ENCODE data around the gene ABCB6. TPM values are rescaled to one million over a fixed set of nuclear protein-coding genes. Genes with fewer than 3 reads are reported as not detected.

Gene ABCB6
- total and polyA plus RNA-seq, 10 of the 15 experiments (the other 5 are each of a cell fraction or from before 2014, with no cell fraction given): 2.3 to 22.1 (median 13.8) TPM

DNA sequence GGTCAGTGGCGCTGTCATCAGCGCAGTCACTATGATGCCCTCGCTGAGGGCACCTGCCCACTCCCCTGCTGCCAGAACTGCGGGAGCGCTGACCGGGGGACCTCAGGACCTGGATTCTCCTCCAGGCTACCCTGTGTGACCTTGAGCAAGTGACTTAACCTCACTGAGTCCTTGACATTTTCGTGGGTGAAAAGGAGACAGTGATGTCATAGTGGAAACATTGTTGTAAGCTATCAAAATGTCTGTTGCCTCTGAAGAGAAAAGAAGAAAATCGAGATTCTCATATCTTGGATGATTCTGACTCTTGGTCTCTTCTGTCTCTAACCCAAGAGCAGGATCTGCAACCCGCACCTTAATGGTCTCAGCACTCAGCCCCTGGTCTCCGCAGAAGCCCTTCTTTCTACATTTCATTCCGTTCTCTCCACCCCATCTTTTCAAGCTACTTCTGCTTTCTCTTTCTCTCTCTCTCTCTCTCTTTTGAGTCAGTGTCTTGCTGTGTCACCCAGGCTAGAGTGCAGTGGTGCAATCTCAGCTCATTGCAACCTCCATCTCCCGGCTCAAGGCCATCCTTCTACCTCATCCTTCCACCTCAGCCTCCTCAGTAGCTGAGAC is 35.9 kb upstream of the ABCB6 start:
- H3K4me3 ChIP-seq: peak overlapping the region; percentile 86
- peaks cover 16% of the 10 kb centered on the region for H3K4me1 ChIP-seq (ENCODE audit: control insufficient read depth, insufficient read depth, low read length)
- ATAC-seq (peak; percentile 29), DNase-seq (ENCODE audit: low read depth, low spot score) (no peak), FAIRE-seq (peak; percentile 81)
- 6% methylated on average over 12 of the region's 12 CpGs for WGBS (ENCODE audit: insufficient coverage, insufficient replicate concordance, low lambda C conversion rate, missing lambda C conversion rate)
- BruUV-seq (replicated peaks): no TSS peak
- peak overlapping the region; percentile 50; the same call in 1 of the 2 replicates for H3K9ac ChIP-seq (ENCODE audit: control insufficient read depth, insufficient read depth, low read length)
- POLR2A ChIA-PET: interaction anchor here (0.8 to 9.0 kb wide), 16 partner anchors 9 to 368 kb away, joined by 3 to 160 read pairs (median 4); partner anchors contain the start of genes ABCB6, ANKZF1, ATG9A and DNAJB2
- peaks cover 38% of the 10 kb centered on the region for H3K79me2 ChIP-seq (ENCODE audit: control insufficient read depth, insufficient read depth, low read length)
- in situ Hi-C loops (cut with MboI): no loop called here
- CTCF ChIA-PET: interaction anchor here (0.6 to 6.1 kb wide), 16 partner anchors 10 to 357 kb away, joined by 3 to 65 read pairs (median 4); partner anchors contain the start of genes CNPPD1, DNAJB2, GLB1L and NHEJ1
- H3K36me3 ChIP-seq (ENCODE audit: control insufficient read depth in 2 of 2, insufficient read depth in 2 of 2, low read length in 1 of 2): peaks cover 8 to 9% of the 10 kb centered on the region in 2 experiments
- no peaks in the 10 kb centered on the region for H3K9me3 ChIP-seq (replicated peaks; ENCODE audit: control insufficient read depth, insufficient read depth, low read length)
- RAD21 ChIA-PET (ENCODE audit: unreplicated experiment): interaction anchor here (0.8 to 5.1 kb wide), 11 partner anchors 9 to 134 kb away, joined by 3 to 53 read pairs (median 5); partner anchors contain the start of genes ANKZF1, ATG9A, DNAJB2 and GLB1L
- peak overlapping the region; percentile 92 for H2AFZ ChIP-seq (ENCODE audit: control insufficient read depth, low read depth, low read length)
- no peaks in the 10 kb centered on the region for H3K27me3 ChIP-seq (replicated peaks in 1 of 2; ENCODE audit: control insufficient read depth in 2 of 2, insufficient read depth in 2 of 2, low read length in 1 of 2)
- H3K4me2 ChIP-seq (ENCODE audit: control insufficient read depth, insufficient read depth): peak overlapping the region; percentile 92
- SMC1A ChIA-PET (ENCODE audit: uncharacterized antibody, unreplicated experiment): interaction anchor here (0.7 to 8.6 kb wide), 9 partner anchors 9 to 359 kb away, joined by 3 to 98 read pairs (median 4); partner anchors contain the start of genes ABCB6, DNAJB2, GLB1L and STK16
- no peak overlapping the region for H3K27ac ChIP-seq (ENCODE audit: control insufficient read depth, insufficient read depth)
- intact Hi-C loops (cut with micrococcal nuclease; ENCODE audit: unreplicated experiment): loop anchor here (2.0 kb wide), 1 partner anchor 94 kb away; the partner anchor contains the start of gene NHEJ1
- 0 out of 2 replicates have a peak, but pooled peaks cover 3% of the 10 kb centered on the region for H4K20me1 ChIP-seq (ENCODE audit: control insufficient read depth, insufficient read depth)
- no peak for TF ChIP-seq BCL11A (IDR thresholded peaks at IDR 0.05; ENCODE audit: low read depth, low read length)
- TF ChIP-seq SPI1 (IDR thresholded peaks at IDR 0.05; ENCODE audit: borderline replicate concordance, insufficient read depth, low read depth, low read length): 0 out of 2 replicates have a peak, but pooled peaks have one; percentile 5
- TF ChIP-seq, protein P1, sequence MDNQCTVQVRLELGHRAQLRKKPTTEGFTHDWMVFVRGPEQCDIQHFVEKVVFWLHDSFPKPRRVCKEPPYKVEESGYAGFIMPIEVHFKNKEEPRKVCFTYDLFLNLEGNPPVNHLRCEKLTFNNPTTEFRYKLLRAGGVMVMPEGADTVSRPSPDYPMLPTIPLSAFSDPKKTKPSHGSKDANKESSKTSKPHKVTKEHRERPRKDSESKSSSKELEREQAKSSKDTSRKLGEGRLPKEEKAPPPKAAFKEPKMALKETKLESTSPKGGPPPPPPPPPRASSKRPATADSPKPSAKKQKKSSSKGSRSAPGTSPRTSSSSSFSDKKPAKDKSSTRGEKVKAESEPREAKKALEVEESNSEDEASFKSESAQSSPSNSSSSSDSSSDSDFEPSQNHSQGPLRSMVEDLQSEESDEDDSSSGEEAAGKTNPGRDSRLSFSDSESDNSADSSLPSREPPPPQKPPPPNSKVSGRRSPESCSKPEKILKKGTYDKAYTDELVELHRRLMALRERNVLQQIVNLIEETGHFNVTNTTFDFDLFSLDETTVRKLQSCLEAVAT (IDR thresholded peaks at IDR 0.05): peak; percentile 29; the same call in 1 of the 2 replicates
- no peak for TF ChIP-seq SUPT20H (IDR thresholded peaks at IDR 0.05; ENCODE audit: borderline replicate concordance, control insufficient read depth, low read depth, low read length)
- no peak for TF ChIP-seq TARDBP (IDR thresholded peaks at IDR 0.05; ENCODE audit: borderline replicate concordance)
- TF ChIP-seq, protein P2, sequence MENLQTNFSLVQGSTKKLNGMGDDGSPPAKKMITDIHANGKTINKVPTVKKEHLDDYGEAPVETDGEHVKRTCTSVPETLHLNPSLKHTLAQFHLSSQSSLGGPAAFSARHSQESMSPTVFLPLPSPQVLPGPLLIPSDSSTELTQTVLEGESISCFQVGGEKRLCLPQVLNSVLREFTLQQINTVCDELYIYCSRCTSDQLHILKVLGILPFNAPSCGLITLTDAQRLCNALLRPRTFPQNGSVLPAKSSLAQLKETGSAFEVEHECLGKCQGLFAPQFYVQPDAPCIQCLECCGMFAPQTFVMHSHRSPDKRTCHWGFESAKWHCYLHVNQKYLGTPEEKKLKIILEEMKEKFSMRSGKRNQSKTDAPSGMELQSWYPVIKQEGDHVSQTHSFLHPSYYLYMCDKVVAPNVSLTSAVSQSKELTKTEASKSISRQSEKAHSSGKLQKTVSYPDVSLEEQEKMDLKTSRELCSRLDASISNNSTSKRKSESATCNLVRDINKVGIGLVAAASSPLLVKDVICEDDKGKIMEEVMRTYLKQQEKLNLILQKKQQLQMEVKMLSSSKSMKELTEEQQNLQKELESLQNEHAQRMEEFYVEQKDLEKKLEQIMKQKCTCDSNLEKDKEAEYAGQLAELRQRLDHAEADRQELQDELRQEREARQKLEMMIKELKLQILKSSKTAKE (IDR thresholded peaks at IDR 0.05; ENCODE audit: low read depth, poor library complexity, severe bottlenecking): no peak
- peak; percentile 51; the same call in 1 of the 2 replicates for TF ChIP-seq HDGF (IDR thresholded peaks at IDR 0.05)
- peak; percentile 89 for TF ChIP-seq ATF7 (IDR thresholded peaks at IDR 0.05; ENCODE audit: low read depth)
- no peak for TF ChIP-seq ZNF217 (IDR thresholded peaks at IDR 0.05)
- 0 out of 4 replicates have a peak, but pooled peaks of 1 of the 2 experiments have one; percentile 2 for TF ChIP-seq BHLHE40 (IDR thresholded peaks at IDR 0.05; ENCODE audit: borderline replicate concordance in 1 of 2, low read depth in 2 of 2, low read length in 1 of 2)
- TF ChIP-seq CREB1 (IDR thresholded peaks at IDR 0.05; ENCODE audit: low read depth): peak; percentile 37; the same call in 1 of the 2 replicates
- TF ChIP-seq, protein P3, sequence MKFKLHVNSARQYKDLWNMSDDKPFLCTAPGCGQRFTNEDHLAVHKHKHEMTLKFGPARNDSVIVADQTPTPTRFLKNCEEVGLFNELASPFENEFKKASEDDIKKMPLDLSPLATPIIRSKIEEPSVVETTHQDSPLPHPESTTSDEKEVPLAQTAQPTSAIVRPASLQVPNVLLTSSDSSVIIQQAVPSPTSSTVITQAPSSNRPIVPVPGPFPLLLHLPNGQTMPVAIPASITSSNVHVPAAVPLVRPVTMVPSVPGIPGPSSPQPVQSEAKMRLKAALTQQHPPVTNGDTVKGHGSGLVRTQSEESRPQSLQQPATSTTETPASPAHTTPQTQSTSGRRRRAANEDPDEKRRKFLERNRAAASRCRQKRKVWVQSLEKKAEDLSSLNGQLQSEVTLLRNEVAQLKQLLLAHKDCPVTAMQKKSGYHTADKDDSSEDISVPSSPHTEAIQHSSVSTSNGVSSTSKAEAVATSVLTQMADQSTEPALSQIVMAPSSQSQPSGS (IDR thresholded peaks at IDR 0.05; ENCODE audit: low read length): 0 out of 2 replicates have a peak, but pooled peaks have one; percentile 26
- peak; percentile 79 for TF ChIP-seq ESRRA (IDR thresholded peaks at IDR 0.05; ENCODE audit: low read length)
- 0 out of 2 replicates have a peak, but pooled peaks have one; percentile 39 for TF ChIP-seq LARP7 (IDR thresholded peaks at IDR 0.05)

Measured in GM12878 (cell line).